Panc1 (cell line): ENCODE measurements around the gene TRAF7. TPM values are rescaled to one million over a fixed set of nuclear protein-coding genes. Genes with fewer than 3 reads are reported as not detected.

Experiments
- ATAC-seq: fragments of 200-7000 bp; cut with Tn5 transposase; 2 replicates; pipeline ENCODE4 v1.9.1; 2020; ENCODE audit warnings: mild to moderate bottlenecking, moderate library complexity
- BruUV-seq: library from RNA; stranded (reverse); fragments of 400-500 nt; replicated peaks from 2 replicates; lab custom pipeline; 2021; lab: Mats Ljungman, UMichigan
- CTCF ChIA-PET: fragments of 300-600 bp; sonication (Branson Sonifier 250); formaldehyde crosslinking; loops from one replicate; lab custom pipeline; 2022; ENCODE audit warnings: antibody characterized with exemption; lab: Charles Lee
- POLR2A ChIA-PET: fragments of 300-600 bp; sonication (Branson Sonifier 250); formaldehyde crosslinking; loops from one replicate; lab custom pipeline; 2022; ENCODE audit warnings: antibody characterized with exemption; lab: Charles Lee
- DNase-seq: peaks from one replicate; pipeline ENCODE4 v3.0.0-alpha.2; 2010; ENCODE audit warnings: low read depth, low spot score
- H3K27ac ChIP-seq: 2 replicates; pipeline ENCODE4 v1.5.1; 2011; ENCODE audit warnings: mild to moderate bottlenecking, low read length, inconsistent platforms
- H3K27me3 ChIP-seq: fragments of 200-500 bp; sonication (Bioruptor generic); 2 replicates; pipeline ENCODE4 v1.6.0; 2014; ENCODE audit warnings: low read length, inconsistent platforms; ENCODE audit not compliant: control insufficient read depth, insufficient read depth
- H3K36me3 ChIP-seq: fragments of 200-500 bp; sonication (Bioruptor generic); 2 replicates; pipeline ENCODE4 v1.5.1; 2014; ENCODE audit warnings: inconsistent platforms, mild to moderate bottlenecking, low read length, moderate library complexity; ENCODE audit not compliant: control insufficient read depth, insufficient read depth
- H3K4me1 ChIP-seq: 2 replicates; pipeline ENCODE4 v1.5.1; 2011; ENCODE audit warnings: inconsistent platforms, mild to moderate bottlenecking, low read length, moderate library complexity; ENCODE audit not compliant: control insufficient read depth, insufficient read depth
- H3K4me3 ChIP-seq, 2 experiments: 2 replicates each; pipeline ENCODE4 v1.5.1; 2011 to 2012; ENCODE audit warnings: low read depth in 2 of 2, low read length in 2 of 2, mild to moderate bottlenecking in 2 of 2, inconsistent platforms in 1 of 2, moderate library complexity in 1 of 2
- H3K9me3 ChIP-seq: fragments of 200-500 bp; sonication (Bioruptor generic); 2 replicates; pipeline ENCODE4 v1.5.1; 2014; ENCODE audit warnings: low read depth, mild to moderate bottlenecking, inconsistent platforms, low read length, moderate library complexity; ENCODE audit not compliant: control insufficient read depth, insufficient read depth
- POLR2AphosphoS5 ChIP-seq: IDR thresholded peaks from 2 replicates; pipeline ENCODE4 v1.6.1; 2012; ENCODE audit warnings: mild to moderate bottlenecking, low read depth, low read length, moderate library complexity
- SIN3A ChIP-seq: IDR thresholded peaks from 2 replicates; pipeline ENCODE4 v1.6.1; 2012; ENCODE audit warnings: low read depth, mild to moderate bottlenecking, low read length, moderate library complexity, borderline replicate concordance; ENCODE audit not compliant: insufficient read depth
- TCF7L2 ChIP-seq: IDR thresholded peaks from 2 replicates; pipeline ENCODE4 v1.6.1; 2011; ENCODE audit warnings: mild to moderate bottlenecking, low read depth, low read length, inconsistent platforms
- in situ Hi-C: cut with HindIII; loops from 2 replicates; pipeline ENCODE4 v1.10.0; 2016; ENCODE audit warnings: low sequenced_read_pairs, low pct_unique_long_range_greater_than_20kb
- intact Hi-C: fragments of 100-400 bp; cut with micrococcal nuclease; formaldehyde crosslinking; loops from one replicate; pipeline ENCODE4 v1.10.0; 2022; ENCODE audit not compliant: unreplicated experiment
- total RNA-seq: library from RNA; stranded (reverse); gene quantifications from one replicate; pipeline ENCODE4 v1.2.1, GENCODE V29; 2021; ENCODE audit not compliant: unreplicated experiment
- TF ChIP-seq, protein P1 (sequence below): fragments of 450-650 bp; IDR thresholded peaks from 2 replicates; pipeline ENCODE4 v1.5.1; 2017; ENCODE audit warnings: mild to moderate bottlenecking
- TF ChIP-seq, protein P2 (sequence below), 2 experiments: IDR thresholded peaks; 2 replicates each; pipeline ENCODE4 v1.6.1; 2011 to 2012; ENCODE audit warnings: low read depth in 2 of 2, control low read depth in 1 of 2, low read length in 1 of 2, mild to moderate bottlenecking in 1 of 2, moderate library complexity in 1 of 2; ENCODE audit not compliant: insufficient read depth in 1 of 2

Gene TRAF7
- total RNA-seq, 1 experiment from 2014 or later: 108 TPM

DNA sequence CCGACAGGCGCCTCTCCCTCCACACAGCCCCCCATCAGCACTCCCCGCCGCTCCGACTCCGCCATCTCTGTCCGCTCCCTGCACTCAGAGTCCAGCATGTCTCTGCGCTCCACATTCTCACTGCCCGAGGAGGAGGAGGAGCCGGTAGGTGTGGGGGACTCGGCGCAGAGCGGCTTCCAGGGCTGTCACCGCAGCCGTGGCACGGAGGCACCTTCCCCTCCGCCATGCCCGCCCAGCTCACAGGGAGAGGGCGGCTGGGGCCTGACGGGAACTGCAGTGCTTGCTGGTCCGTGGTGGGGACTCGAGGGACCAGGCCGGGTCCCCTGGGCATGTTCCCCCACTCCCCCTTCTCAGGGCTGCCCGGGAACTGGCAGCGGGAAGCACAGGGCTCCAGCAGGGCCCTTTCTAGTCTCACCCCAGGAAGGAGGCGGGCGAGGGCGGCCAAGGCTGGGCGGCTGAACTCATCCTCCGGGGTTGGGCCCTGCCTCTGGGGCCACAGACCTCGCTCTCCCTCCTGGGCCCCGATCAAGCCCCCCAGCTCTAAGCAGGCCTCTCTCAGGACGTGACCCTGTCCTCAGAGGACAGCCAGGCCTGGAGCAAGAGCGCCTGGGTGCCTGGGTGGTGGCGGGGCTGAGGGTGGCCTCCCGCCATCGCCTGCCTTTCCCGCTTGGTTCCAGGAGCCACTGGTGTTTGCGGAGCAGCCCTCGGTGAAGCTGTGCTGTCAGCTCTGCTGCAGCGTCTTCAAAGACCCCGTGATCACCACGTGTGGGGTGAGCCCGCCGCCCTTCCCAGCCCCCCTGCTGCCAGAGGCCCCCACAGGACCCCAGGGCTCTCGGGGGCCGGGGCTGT lies 15.2 kb downstream of the TRAF7 start:
- Histone ChIP-seq H3K4me3 (no peak overlapping the region), H3K27ac (no peak overlapping the region)
- CTCF ChIA-PET: no interaction called here

DNA sequence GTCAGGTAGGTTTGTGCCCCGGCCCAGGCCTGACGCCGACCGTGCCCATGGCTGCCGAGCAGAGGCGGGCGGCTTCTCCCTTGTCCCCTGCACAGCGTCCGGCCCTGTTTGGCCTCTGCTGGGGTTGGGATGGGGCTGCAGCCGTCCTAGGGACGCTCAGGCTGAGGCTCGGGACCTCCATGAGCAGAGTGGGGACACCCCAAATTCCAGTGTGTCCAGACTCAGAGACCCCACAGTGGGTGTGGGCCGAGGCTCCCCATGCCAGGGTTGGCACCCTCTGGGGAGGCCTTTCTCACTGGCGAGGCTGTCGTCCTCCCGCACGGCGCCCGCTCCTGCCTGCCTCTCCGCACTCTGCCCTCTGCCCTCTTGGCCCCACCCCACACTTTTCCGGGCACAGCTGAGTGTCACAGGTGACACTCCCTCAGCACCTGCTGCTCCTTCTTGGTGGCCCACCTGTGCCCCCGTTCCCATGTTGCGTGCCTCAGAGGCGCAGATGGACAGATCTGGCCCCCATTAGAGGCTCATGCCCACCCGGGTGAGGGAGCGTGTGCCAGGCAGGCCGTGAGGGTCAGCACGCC lies 16.1 kb downstream of the TRAF7 start:
- Histone ChIP-seq H3K36me3 (peaks cover 3% of the 10 kb centered on the region; the same call in 1 of the 2 replicates), H3K9me3 (no peaks in the 10 kb centered on the region), H3K4me3 (no peak overlapping the region), H3K4me1 (no peaks in the 10 kb centered on the region), H3K27ac (no peak overlapping the region), H3K27me3 (no peaks in the 10 kb centered on the region)
- in situ Hi-C loops (no loop called here), intact Hi-C loops (no loop called here)
- ChIA-PET POLR2A (no interaction called here), CTCF (no interaction called here)
- TF ChIP-seq TCF7L2 (no peak), POLR2AphosphoS5 (no peak)
- DNase-seq (no peak), ATAC-seq (no peak)
- BruUV-seq: no TSS peak

More for the DNA sequence above, 15.2 kb downstream of the TRAF7 start:
- Histone ChIP-seq H3K9me3 (no peaks in the 10 kb centered on the region), H3K4me1 (no peaks in the 10 kb centered on the region), H3K27me3 (no peaks in the 10 kb centered on the region), H3K36me3 (peaks cover 4% of the 10 kb centered on the region; the same call in 1 of the 2 replicates)
- peak; percentile 13; the same call in 1 of the 2 replicates for ATAC-seq
- no peak for TF ChIP-seq SIN3A
- TF ChIP-seq, protein P1, sequence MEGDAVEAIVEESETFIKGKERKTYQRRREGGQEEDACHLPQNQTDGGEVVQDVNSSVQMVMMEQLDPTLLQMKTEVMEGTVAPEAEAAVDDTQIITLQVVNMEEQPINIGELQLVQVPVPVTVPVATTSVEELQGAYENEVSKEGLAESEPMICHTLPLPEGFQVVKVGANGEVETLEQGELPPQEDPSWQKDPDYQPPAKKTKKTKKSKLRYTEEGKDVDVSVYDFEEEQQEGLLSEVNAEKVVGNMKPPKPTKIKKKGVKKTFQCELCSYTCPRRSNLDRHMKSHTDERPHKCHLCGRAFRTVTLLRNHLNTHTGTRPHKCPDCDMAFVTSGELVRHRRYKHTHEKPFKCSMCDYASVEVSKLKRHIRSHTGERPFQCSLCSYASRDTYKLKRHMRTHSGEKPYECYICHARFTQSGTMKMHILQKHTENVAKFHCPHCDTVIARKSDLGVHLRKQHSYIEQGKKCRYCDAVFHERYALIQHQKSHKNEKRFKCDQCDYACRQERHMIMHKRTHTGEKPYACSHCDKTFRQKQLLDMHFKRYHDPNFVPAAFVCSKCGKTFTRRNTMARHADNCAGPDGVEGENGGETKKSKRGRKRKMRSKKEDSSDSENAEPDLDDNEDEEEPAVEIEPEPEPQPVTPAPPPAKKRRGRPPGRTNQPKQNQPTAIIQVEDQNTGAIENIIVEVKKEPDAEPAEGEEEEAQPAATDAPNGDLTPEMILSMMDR: no peak
- TF ChIP-seq POLR2AphosphoS5: no peak
- TF ChIP-seq, protein P2, sequence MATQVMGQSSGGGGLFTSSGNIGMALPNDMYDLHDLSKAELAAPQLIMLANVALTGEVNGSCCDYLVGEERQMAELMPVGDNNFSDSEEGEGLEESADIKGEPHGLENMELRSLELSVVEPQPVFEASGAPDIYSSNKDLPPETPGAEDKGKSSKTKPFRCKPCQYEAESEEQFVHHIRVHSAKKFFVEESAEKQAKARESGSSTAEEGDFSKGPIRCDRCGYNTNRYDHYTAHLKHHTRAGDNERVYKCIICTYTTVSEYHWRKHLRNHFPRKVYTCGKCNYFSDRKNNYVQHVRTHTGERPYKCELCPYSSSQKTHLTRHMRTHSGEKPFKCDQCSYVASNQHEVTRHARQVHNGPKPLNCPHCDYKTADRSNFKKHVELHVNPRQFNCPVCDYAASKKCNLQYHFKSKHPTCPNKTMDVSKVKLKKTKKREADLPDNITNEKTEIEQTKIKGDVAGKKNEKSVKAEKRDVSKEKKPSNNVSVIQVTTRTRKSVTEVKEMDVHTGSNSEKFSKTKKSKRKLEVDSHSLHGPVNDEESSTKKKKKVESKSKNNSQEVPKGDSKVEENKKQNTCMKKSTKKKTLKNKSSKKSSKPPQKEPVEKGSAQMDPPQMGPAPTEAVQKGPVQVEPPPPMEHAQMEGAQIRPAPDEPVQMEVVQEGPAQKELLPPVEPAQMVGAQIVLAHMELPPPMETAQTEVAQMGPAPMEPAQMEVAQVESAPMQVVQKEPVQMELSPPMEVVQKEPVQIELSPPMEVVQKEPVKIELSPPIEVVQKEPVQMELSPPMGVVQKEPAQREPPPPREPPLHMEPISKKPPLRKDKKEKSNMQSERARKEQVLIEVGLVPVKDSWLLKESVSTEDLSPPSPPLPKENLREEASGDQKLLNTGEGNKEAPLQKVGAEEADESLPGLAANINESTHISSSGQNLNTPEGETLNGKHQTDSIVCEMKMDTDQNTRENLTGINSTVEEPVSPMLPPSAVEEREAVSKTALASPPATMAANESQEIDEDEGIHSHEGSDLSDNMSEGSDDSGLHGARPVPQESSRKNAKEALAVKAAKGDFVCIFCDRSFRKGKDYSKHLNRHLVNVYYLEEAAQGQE (IDR thresholded peaks at IDR 0.05; ENCODE audit: insufficient read depth in 1 of 2, low read depth in 2 of 2, low read length in 1 of 2): no peak
- no peak for TF ChIP-seq TCF7L2
- DNase-seq: no peak
- POLR2A ChIA-PET: no interaction called here
- in situ Hi-C loops (no loop called here), intact Hi-C loops (no loop called here)
- BruUV-seq: no TSS peak
